Measurements from ENCODE around the gene JAZF1. TPM values are rescaled to one million over a fixed set of nuclear protein-coding genes. Genes with fewer than 3 reads are reported as not detected.

Gene JAZF1
- total RNA-seq, 2 donors from 2014 or later, result 9.3 to 37.4 TPM

- WGBS, result 68% methylated on average over 3 of the region's 3 CpGs
- no peak for TF ChIP-seq POLR2A (IDR thresholded peaks at IDR 0.05)
- TF ChIP-seq POLR2AphosphoS5 (IDR thresholded peaks at IDR 0.05), result no peak
- TF ChIP-seq CTCF (IDR thresholded peaks at IDR 0.05), result no peak
- Histone ChIP-seq H3K4me3 (no peak overlapping the region), H3K9me3 (no peaks in the 10 kb centered on the region), H3K27me3 (replicated peaks; ENCODE audit: insufficient read depth) (no peaks in the 10 kb centered on the region), H3K36me3 (no peaks in the 10 kb centered on the region), H3K4me1 (replicated peaks) (no peaks in the 10 kb centered on the region), H3K27ac (no peak overlapping the region)
- no peak for DNase-seq (ENCODE audit: low spot score)
- intact Hi-C loops (cut with DNase I), result no loop called here
These were observed 214.3 kb downstream of the JAZF1 start for GRCh38 chr7:27966219-27966780.

DNA sequence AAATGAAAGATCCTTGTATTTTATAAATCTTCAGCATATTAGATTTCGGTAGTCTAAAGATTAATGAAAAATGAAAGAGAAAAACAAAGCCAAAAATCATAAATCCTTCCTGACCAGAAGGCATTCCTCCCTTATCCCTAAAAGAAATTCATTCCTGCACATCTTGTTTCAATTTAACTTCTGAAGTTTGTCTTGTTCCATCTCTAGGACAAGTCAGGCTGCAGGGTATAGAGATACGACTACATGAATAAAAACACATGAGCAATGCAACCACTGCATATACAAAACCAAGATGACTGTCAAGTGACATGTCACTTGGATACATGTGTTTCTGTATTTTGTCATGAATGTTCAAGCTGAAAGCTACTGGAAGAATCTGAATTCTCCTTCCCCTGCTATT lies 214.9 kb downstream of the JAZF1 start:
- Histone ChIP-seq H3K4me1 (replicated peaks) (no peaks in the 10 kb centered on the region), H3K36me3 (no peaks in the 10 kb centered on the region), H3K27me3 (replicated peaks; ENCODE audit: insufficient read depth) (no peaks in the 10 kb centered on the region), H3K9me3 (no peaks in the 10 kb centered on the region), H3K27ac (no peak overlapping the region), H3K4me3 (no peak overlapping the region)
- 57% methylated on average over 2 of the region's 2 CpGs for WGBS
- intact Hi-C loops (cut with DNase I), result no loop called here
- DNase-seq (ENCODE audit: low spot score), result no peak
- TF ChIP-seq POLR2A (IDR thresholded peaks at IDR 0.05), result no peak
- TF ChIP-seq CTCF (IDR thresholded peaks at IDR 0.05), result no peak
- TF ChIP-seq POLR2AphosphoS5 (IDR thresholded peaks at IDR 0.05), result no peak

DNA sequence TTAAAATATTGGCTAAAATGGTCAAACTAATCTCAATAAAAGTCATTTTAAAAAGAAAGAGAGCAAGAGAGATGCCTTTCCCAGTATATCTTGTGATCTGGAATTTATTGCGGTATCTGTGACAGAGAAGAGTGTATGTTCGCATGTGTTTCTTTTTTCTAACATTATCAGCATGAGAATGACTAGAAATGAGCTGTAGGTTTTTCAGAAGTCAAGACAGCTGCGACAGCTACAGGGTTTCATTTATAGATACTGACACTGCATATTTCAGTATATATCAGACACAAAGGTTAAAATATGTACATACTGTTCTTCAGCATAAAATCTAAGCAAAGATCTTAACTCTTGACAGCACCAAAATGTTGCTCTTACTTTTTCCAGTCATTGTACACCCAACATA lies 215.8 kb downstream of the JAZF1 start:
- DNase-seq (ENCODE audit: low spot score), result no peak
- TF ChIP-seq POLR2A (IDR thresholded peaks at IDR 0.05), result no peak
- no peak for TF ChIP-seq CTCF (IDR thresholded peaks at IDR 0.05)
- no peak for TF ChIP-seq POLR2AphosphoS5 (IDR thresholded peaks at IDR 0.05)
- intact Hi-C loops (cut with DNase I), result no loop called here
- 74% methylated on average over 3 of the region's 3 CpGs for WGBS
- H3K36me3 ChIP-seq, result no peaks in the 10 kb centered on the region
- no peaks in the 10 kb centered on the region for H3K27me3 ChIP-seq (replicated peaks; ENCODE audit: insufficient read depth)
- no peaks in the 10 kb centered on the region for H3K4me1 ChIP-seq (replicated peaks)
- H3K9me3 ChIP-seq, result no peaks in the 10 kb centered on the region
- H3K27ac ChIP-seq, result no peak overlapping the region
- no peak overlapping the region for H3K4me3 ChIP-seq

DNA sequence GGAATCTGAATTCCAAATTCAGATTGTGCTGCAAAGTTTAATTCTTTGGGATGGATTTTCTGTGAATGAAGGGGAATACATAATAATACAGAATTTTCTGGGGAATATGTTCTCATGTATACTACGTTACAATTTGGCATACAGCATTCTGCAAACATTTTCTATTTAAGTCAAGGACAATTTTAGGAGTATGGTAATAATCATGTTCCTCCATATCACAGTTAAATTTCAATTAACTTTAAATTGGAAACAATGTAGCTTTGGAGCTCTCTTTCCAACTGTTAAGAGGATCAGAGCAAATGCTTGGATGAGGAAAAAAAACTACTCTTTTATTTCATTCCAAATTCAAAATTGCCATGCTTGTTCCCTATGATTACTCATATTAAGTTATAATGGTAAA lies 217.5 kb downstream of the JAZF1 start:
- WGBS, result 100% methylated on average over 1 of the region's 1 CpG
- intact Hi-C loops (cut with DNase I), result no loop called here
- Histone ChIP-seq H3K27me3 (replicated peaks; ENCODE audit: insufficient read depth) (no peaks in the 10 kb centered on the region), H3K4me1 (replicated peaks) (no peaks in the 10 kb centered on the region), H3K36me3 (no peaks in the 10 kb centered on the region), H3K9me3 (no peaks in the 10 kb centered on the region), H3K27ac (no peak overlapping the region), H3K4me3 (no peak overlapping the region)
- TF ChIP-seq POLR2A (IDR thresholded peaks at IDR 0.05), result no peak
- TF ChIP-seq POLR2AphosphoS5 (IDR thresholded peaks at IDR 0.05), result no peak
- no peak for TF ChIP-seq CTCF (IDR thresholded peaks at IDR 0.05)
- DNase-seq (ENCODE audit: low spot score), result no peak

- Histone ChIP-seq H3K9me3 (no peaks in the 10 kb centered on the region), H3K36me3 (no peaks in the 10 kb centered on the region), H3K4me3 (no peak overlapping the region), H3K27me3 (replicated peaks; ENCODE audit: insufficient read depth) (no peaks in the 10 kb centered on the region), H3K27ac (no peak overlapping the region), H3K4me1 (replicated peaks) (no peaks in the 10 kb centered on the region)
- DNase-seq (ENCODE audit: low spot score), result no peak
- TF ChIP-seq POLR2AphosphoS5 (IDR thresholded peaks at IDR 0.05) (no peak), CTCF (IDR thresholded peaks at IDR 0.05) (no peak), POLR2A (IDR thresholded peaks at IDR 0.05) (no peak)
- intact Hi-C loops (cut with DNase I), result no loop called here
These were observed 218.3 kb downstream of the JAZF1 start for GRCh38 chr7:27962273-27962672.

Measured in prostate gland (tissue), 2 donors.